Fibroblast of lung (primary cell): ENCODE data around the gene ZBTB34. TPM values are rescaled to one million over a fixed set of nuclear protein-coding genes. Genes with fewer than 3 reads are reported as not detected.
A peak's percentile ranks its signal among the peaks of the same experiment; 100 is the strongest.
"Not testable (repeated sequence)": the region's sequence is repeated elsewhere in the genome, so short reads cannot be mapped to it uniquely, and the experiment has no call there.

Source experiments
- DNase-seq, 2 donors: peaks; one replicate each; pipeline versions ENCODE4 v3.0.0 to v3.0.0-alpha.2; 2010; ENCODE audit warnings: low read depth in 2 of 2
- H2AFZ ChIP-seq: 2 replicates; pipeline ENCODE4 v1.5.1; 2012; ENCODE audit warnings: low read length, control low read depth, inconsistent platforms
- H3K27ac ChIP-seq: 2 replicates; pipeline ENCODE4 v1.5.1; 2011; ENCODE audit warnings: low read length, control low read depth; ENCODE audit not compliant: insufficient read depth
- H3K27me3 ChIP-seq: 2 replicates; pipeline ENCODE4 v1.5.1; 2011; ENCODE audit warnings: mild to moderate bottlenecking, low read length; ENCODE audit not compliant: control insufficient read depth, insufficient read depth
- H3K36me3 ChIP-seq: 2 replicates; pipeline ENCODE4 v1.5.1; 2011; ENCODE audit warnings: low read length; ENCODE audit not compliant: control insufficient read depth, insufficient read depth
- H3K4me1 ChIP-seq: 2 replicates; pipeline ENCODE4 v1.5.1; 2011; ENCODE audit warnings: low read length; ENCODE audit not compliant: control insufficient read depth, insufficient read depth; ENCODE audit errors: extremely low read depth
- H3K4me2 ChIP-seq: 2 replicates; pipeline ENCODE4 v1.5.1; 2011; ENCODE audit warnings: low read length, control low read depth; ENCODE audit not compliant: insufficient read depth; ENCODE audit errors: extremely low read depth
- H3K4me3 ChIP-seq, 4 experiments: fragments of 200-600 bp in 1 of 4; sonication (generic) in 1 of 4; replicated peaks in 1 of 4; 2 replicates each; pipeline ENCODE4 v1.5.1; 2011 to 2016; ENCODE audit warnings: low read length in 4 of 4, low read depth in 3 of 4, mild to moderate bottlenecking in 3 of 4, control low read depth in 2 of 4, inconsistent platforms in 1 of 4, mixed read lengths in 1 of 4; ENCODE audit not compliant: insufficient read depth in 1 of 4; ENCODE audit errors: control extremely low read depth in 1 of 4
- H3K79me2 ChIP-seq: 2 replicates; pipeline ENCODE4 v1.5.1; 2012; ENCODE audit warnings: mild to moderate bottlenecking, low read length, inconsistent platforms; ENCODE audit not compliant: control insufficient read depth, insufficient read depth
- H3K9ac ChIP-seq: 2 replicates; pipeline ENCODE4 v1.5.1; 2011; ENCODE audit warnings: mild to moderate bottlenecking, low read length, control low read depth; ENCODE audit not compliant: insufficient read depth
- H3K9me3 ChIP-seq: 2 replicates; pipeline ENCODE4 v1.5.1; 2012; ENCODE audit warnings: low read depth, low read length; ENCODE audit not compliant: control insufficient read depth, insufficient read depth
- H4K20me1 ChIP-seq: 2 replicates; pipeline ENCODE4 v1.5.1; 2011; ENCODE audit warnings: low read length; ENCODE audit not compliant: control insufficient read depth, insufficient read depth; ENCODE audit errors: extremely low read depth
- CTCF ChIP-seq, 2 donors: IDR thresholded peaks in 1 of 2; conservative IDR thresholded peaks in 1 of 2; 1 replicate in 1 of 2; 2 replicates in 1 of 2; pipeline ENCODE4 v1.5.1; 2011 to 2012; ENCODE audit warnings: low read length in 2 of 2, control low read depth in 1 of 2, inconsistent platforms in 1 of 2, low read depth in 1 of 2, mild to moderate bottlenecking in 1 of 2
- EZH2 ChIP-seq: IDR thresholded peaks from 2 replicates; pipeline ENCODE4 v1.5.1; 2012; ENCODE audit warnings: low read length, control low read depth, mild to moderate bottlenecking; ENCODE audit errors: missing control alignments
- polyA minus RNA-seq: library from RNA; depleted of rRNA, polyadenylated mRNA; stranded (reverse); fragments of >200 nt; gene quantifications from 2 replicates; pipeline ENCODE4 v1.2.3, GENCODE V29; 2011; ENCODE audit warnings: low replicate concordance
- polyA plus RNA-seq, 2 donors: library from polyadenylated mRNA; depleted of rRNA in 1 of 2; stranded (reverse) in 1 of 2; unstranded in 1 of 2; fragments of >200 nt; gene quantifications; 2 replicates each; pipeline ENCODE4 v1.2.1, GENCODE V29; 2011 to 2012; ENCODE audit warnings: missing spikeins in 1 of 2
- total RNA-seq: library from RNA; depleted of rRNA; stranded (reverse); fragments of >200 nt; gene quantifications from 2 replicates; pipeline ENCODE4 v1.2.1, GENCODE V29; 2014

The ZBTB34 gene
- 6.8 and 7.2 TPM in 2 replicates for total RNA-seq
- polyA plus RNA-seq = 4.4 and 7.0 TPM in 2 replicates
- 2.1 and 3.1 TPM in 2 replicates for polyA plus RNA-seq (2012)
- polyA minus RNA-seq = 3.5 and 5.9 TPM in 2 replicates

GRCh38 chr9:126860077-126860756, at the start of gene ZBTB34:
Gene ZBTB34 (plus strand): TSS chr9:126860639. CDS start chr9:126879400, 18,761 bp downstream.
- no peak for TF ChIP-seq EZH2
- peak; percentile 78 to 94 for TF ChIP-seq CTCF (conservative IDR thresholded peaks at IDR 0.05 in 1 of 2, IDR thresholded peaks at IDR 0.05 in 1 of 2; ENCODE audit: low read depth in 1 of 2, low read length in 2 of 2)
- Histone ChIP-seq H3K4me2 (peak within 1 kb of the TSS; percentile 81), H2AFZ (peak within 1 kb of the TSS; percentile 69), H3K27me3 (peaks cover 27% of the 10 kb centered on the region), H4K20me1 (no peaks in the 10 kb centered on the region), H3K4me1 (peaks cover 2% of the 10 kb centered on the region), H3K36me3 (peaks cover 3% of the 10 kb centered on the region), H3K9me3 (no peaks in the 10 kb centered on the region), H3K9ac (peak within 1 kb of the TSS; percentile 86), H3K79me2 (peaks cover 38% of the 10 kb centered on the region), H3K27ac (peak within 1 kb of the TSS; percentile 73), H3K4me3 (peak within 1 kb of the TSS; percentile 87 to 92 (median 91))
- DNase-seq = peak; percentile 38 to 44

- Histone ChIP-seq H2AFZ (no peak overlapping the region), H3K9ac (no peak overlapping the region), H4K20me1 (peaks cover 5% of the 10 kb centered on the region), H3K27ac (no peak overlapping the region), H3K36me3 (peaks cover 4% of the 10 kb centered on the region), H3K9me3 (no peaks in the 10 kb centered on the region), H3K27me3 (no peaks in the 10 kb centered on the region), H3K4me2 (no peak overlapping the region), H3K79me2 (peaks cover 26% of the 10 kb centered on the region), H3K4me1 (no peaks in the 10 kb centered on the region), H3K4me3 (no peak overlapping the region)
- TF ChIP-seq EZH2 (no peak), CTCF (conservative IDR thresholded peaks at IDR 0.05 in 1 of 2, IDR thresholded peaks at IDR 0.05 in 1 of 2; ENCODE audit: low read depth in 1 of 2, low read length in 2 of 2) (no peak)
- DNase-seq = no peak
Observed at GRCh38 chr9:126813072-126813471, 47.4 kb upstream of the ZBTB34 start.

- Histone ChIP-seq H2AFZ (no peak overlapping the region), H3K4me2 (no peak overlapping the region), H3K36me3 (peaks cover 4% of the 10 kb centered on the region), H3K9me3 (no peaks in the 10 kb centered on the region), H3K9ac (no peak overlapping the region), H3K79me2 (peaks cover 23% of the 10 kb centered on the region), H3K4me3 (no peak overlapping the region), H3K4me1 (no peaks in the 10 kb centered on the region), H4K20me1 (peaks cover 2% of the 10 kb centered on the region), H3K27me3 (no peaks in the 10 kb centered on the region), H3K27ac (no peak overlapping the region)
- no peak for DNase-seq
- TF ChIP-seq EZH2 = no peak
- no peak for TF ChIP-seq CTCF (conservative IDR thresholded peaks at IDR 0.05 in 1 of 2, IDR thresholded peaks at IDR 0.05 in 1 of 2; ENCODE audit: low read depth in 1 of 2, low read length in 2 of 2)
Observed at GRCh38 chr9:126814091-126814490, 46.3 kb upstream of the ZBTB34 start.

GRCh38 chr9:126817615-126818014, 42.8 kb upstream of the ZBTB34 start:
- H3K4me2 ChIP-seq, H2AFZ ChIP-seq, H3K4me1 ChIP-seq, H3K9me3 ChIP-seq, H3K9ac ChIP-seq, H3K27me3 ChIP-seq, H3K36me3 ChIP-seq, H3K4me3 ChIP-seq, H4K20me1 ChIP-seq, H3K27ac ChIP-seq, DNase-seq: not testable (repeated sequence)
- H3K79me2 ChIP-seq = peaks cover 20% of the 10 kb centered on the region
